GM18858 (cell line): ENCODE results near the gene HDAC4.

Experiments
- ATAC-seq: cut with Tn5 transposase; IDR thresholded peaks from one replicate; pipeline ENCODE4 v1.9.1; 2021; ENCODE audit not compliant: unreplicated experiment

Gene HDAC4

GRCh38 chr2:239398521-239398921, 2.3 kb downstream of the HDAC4 start:
- ATAC-seq, result no peak

- ATAC-seq, result no peak
Observed at GRCh38 chr2:239397931-239398471, 2.8 kb downstream of the HDAC4 start.

- ATAC-seq, result no peak
Observed at GRCh38 chr2:239396881-239397681, 3.7 kb downstream of the HDAC4 start.

GRCh38 chr2:239395524-239395923, 5.3 kb downstream of the HDAC4 start:
- ATAC-seq, result no peak

- no peak for ATAC-seq
Observed at GRCh38 chr2:239394978-239395377, 5.8 kb downstream of the HDAC4 start.

- ATAC-seq, result no peak
Observed at GRCh38 chr2:239394346-239394945, 6.4 kb downstream of the HDAC4 start.

- ATAC-seq, result no peak
Observed at GRCh38 chr2:239393941-239394340, 6.9 kb downstream of the HDAC4 start.

- no peak for ATAC-seq
Observed at GRCh38 chr2:239393388-239393940, 7.4 kb downstream of the HDAC4 start.

GRCh38 chr2:239392688-239393387, 8.0 kb downstream of the HDAC4 start:
- no peak for ATAC-seq

GRCh38 chr2:239392072-239392357, 8.8 kb downstream of the HDAC4 start:
- no peak for ATAC-seq

- ATAC-seq, result no peak
Observed at GRCh38 chr2:239391286-239392071, 9.3 kb downstream of the HDAC4 start.

- no peak for ATAC-seq
Observed at GRCh38 chr2:239390546-239391285, 10.1 kb downstream of the HDAC4 start.

GRCh38 chr2:239389414-239390329, 11.1 kb downstream of the HDAC4 start:
- ATAC-seq, result no peak

- no peak for ATAC-seq
Observed at GRCh38 chr2:239388236-239389151, 12.3 kb downstream of the HDAC4 start.

GRCh38 chr2:239387811-239388210, 13.0 kb downstream of the HDAC4 start:
- ATAC-seq, result no peak

GRCh38 chr2:239386872-239387445, 13.9 kb downstream of the HDAC4 start:
- no peak for ATAC-seq

GRCh38 chr2:239386001-239386670, 14.7 kb downstream of the HDAC4 start:
- ATAC-seq, result no peak
